Upper lobe of left lung (tissue), 4 donors: Measurements from ENCODE around the gene CYP2C18.

Experiments
- POLR2A ChIP-seq, 4 donors: fragments of 450-650 bp; IDR thresholded peaks; one replicate each; pipeline ENCODE4 v1.5.1; 2016 to 2017; ENCODE audit warnings: antibody characterized with exemption in 4 of 4, mild to moderate bottlenecking in 2 of 4
- TF ChIP-seq, protein P1 (sequence below), 6 experiments: fragments of 450-650 bp in 4 of 6; fragments of 200-600 bp in 2 of 6; sonication (generic) in 2 of 6; IDR thresholded peaks; one replicate each; pipeline ENCODE4 v1.5.1; 2016 to 2019; ENCODE audit warnings: antibody characterized with exemption in 6 of 6

GRCh38 chr10:94640562-94640961 is 43.0 kb upstream of the CYP2C18 start:
- no peak for TF ChIP-seq POLR2A (IDR thresholded peaks at IDR 0.05)
- TF ChIP-seq, protein P1, sequence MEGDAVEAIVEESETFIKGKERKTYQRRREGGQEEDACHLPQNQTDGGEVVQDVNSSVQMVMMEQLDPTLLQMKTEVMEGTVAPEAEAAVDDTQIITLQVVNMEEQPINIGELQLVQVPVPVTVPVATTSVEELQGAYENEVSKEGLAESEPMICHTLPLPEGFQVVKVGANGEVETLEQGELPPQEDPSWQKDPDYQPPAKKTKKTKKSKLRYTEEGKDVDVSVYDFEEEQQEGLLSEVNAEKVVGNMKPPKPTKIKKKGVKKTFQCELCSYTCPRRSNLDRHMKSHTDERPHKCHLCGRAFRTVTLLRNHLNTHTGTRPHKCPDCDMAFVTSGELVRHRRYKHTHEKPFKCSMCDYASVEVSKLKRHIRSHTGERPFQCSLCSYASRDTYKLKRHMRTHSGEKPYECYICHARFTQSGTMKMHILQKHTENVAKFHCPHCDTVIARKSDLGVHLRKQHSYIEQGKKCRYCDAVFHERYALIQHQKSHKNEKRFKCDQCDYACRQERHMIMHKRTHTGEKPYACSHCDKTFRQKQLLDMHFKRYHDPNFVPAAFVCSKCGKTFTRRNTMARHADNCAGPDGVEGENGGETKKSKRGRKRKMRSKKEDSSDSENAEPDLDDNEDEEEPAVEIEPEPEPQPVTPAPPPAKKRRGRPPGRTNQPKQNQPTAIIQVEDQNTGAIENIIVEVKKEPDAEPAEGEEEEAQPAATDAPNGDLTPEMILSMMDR (IDR thresholded peaks at IDR 0.05), result no peak
